ENCODE measurements around the gene FOXP1. TPM values are rescaled to one million over a fixed set of nuclear protein-coding genes. Genes with fewer than 3 reads are reported as not detected.

The FOXP1 gene
- total and polyA plus RNA-seq, 12 donors, result 7.6 to 42.7 (median 24.3) TPM

- WGBS, 4 donors, result 60 to 75% (median 70%) methylated on average over 6 of the region's 6 CpGs
- DNase-seq, result peak in 1 of 7 donors; percentile 25
- no peak overlapping the region for H3K27ac ChIP-seq
- intact Hi-C loops (cut with DNase I), result no loop called here
- H3K36me3 ChIP-seq (replicated peaks in 1 of 2), result no peaks in the 10 kb centered on the region
- peaks cover 6 to 16% of the 10 kb centered on the region in 2 donors for H3K4me1 ChIP-seq (replicated peaks in 1 of 2)
- TF ChIP-seq POLR2A (IDR thresholded peaks at IDR 0.05), result no peak
- TF ChIP-seq CTCF (IDR thresholded peaks at IDR 0.05), result no peak
- H3K4me3 ChIP-seq, result no peak overlapping the region
- no peaks in the 10 kb centered on the region for H3K27me3 ChIP-seq
- H3K9me3 ChIP-seq (replicated peaks in 1 of 3), result no peaks in the 10 kb centered on the region
These were observed 82.8 kb downstream of the FOXP1 start for GRCh38 chr3:71500696-71501095.

- Histone ChIP-seq H3K4me1 (replicated peaks in 1 of 2) (peaks cover 6 to 16% of the 10 kb centered on the region in 2 donors), H3K27me3 (no peaks in the 10 kb centered on the region), H3K4me3 (no peak overlapping the region), H3K36me3 (replicated peaks in 1 of 2) (no peaks in the 10 kb centered on the region), H3K27ac (no peak overlapping the region), H3K9me3 (replicated peaks in 1 of 3) (no peaks in the 10 kb centered on the region)
- TF ChIP-seq POLR2A (IDR thresholded peaks at IDR 0.05) (no peak), CTCF (IDR thresholded peaks at IDR 0.05) (no peak)
- WGBS, 4 donors, result 93 to 98% (median 96%) methylated on average over 6 of the region's 6 CpGs
- DNase-seq, result no peak
- intact Hi-C loops (cut with DNase I), result no loop called here
These were observed 84.2 kb downstream of the FOXP1 start for GRCh38 chr3:71499227-71499876.

GRCh38 chr3:71498543-71498942, 85.0 kb downstream of the FOXP1 start:
- 71 to 100% (median 94%) methylated on average over 1 to 3 of the region's 3 CpGs for WGBS, 4 donors
- TF ChIP-seq POLR2A (IDR thresholded peaks at IDR 0.05), result no peak
- TF ChIP-seq CTCF (IDR thresholded peaks at IDR 0.05), result no peak
- Histone ChIP-seq H3K9me3 (replicated peaks in 1 of 3) (no peaks in the 10 kb centered on the region), H3K27ac (no peak overlapping the region), H3K4me1 (replicated peaks in 1 of 2) (peaks cover 6 to 16% of the 10 kb centered on the region in 2 donors), H3K4me3 (no peak overlapping the region), H3K36me3 (replicated peaks in 1 of 2) (no peaks in the 10 kb centered on the region), H3K27me3 (no peaks in the 10 kb centered on the region)
- intact Hi-C loops (cut with DNase I), result no loop called here
- DNase-seq, result no peak

GRCh38 chr3:71497971-71498444, 85.5 kb downstream of the FOXP1 start:
- Histone ChIP-seq H3K9me3 (replicated peaks in 1 of 3) (no peaks in the 10 kb centered on the region), H3K27me3 (no peaks in the 10 kb centered on the region), H3K27ac (no peak overlapping the region), H3K4me3 (no peak overlapping the region), H3K4me1 (replicated peaks in 1 of 2) (peaks cover 6 to 16% of the 10 kb centered on the region in 2 donors), H3K36me3 (replicated peaks in 1 of 2) (no peaks in the 10 kb centered on the region)
- no peak for DNase-seq
- WGBS, 4 donors, result 83 to 93% (median 90%) methylated on average over 5 of the region's 5 CpGs
- intact Hi-C loops (cut with DNase I), result no loop called here
- TF ChIP-seq POLR2A (IDR thresholded peaks at IDR 0.05), result no peak
- no peak for TF ChIP-seq CTCF (IDR thresholded peaks at IDR 0.05)

All from adrenal gland (tissue), 12 donors.